GM19467 (cell line): ENCODE results near the gene ADCY7.

Experiments used
- ATAC-seq: cut with Tn5 transposase; IDR thresholded peaks from one replicate; pipeline ENCODE4 v1.9.1; 2021; ENCODE audit warnings: mild to moderate bottlenecking, moderate library complexity; ENCODE audit not compliant: unreplicated experiment

Gene ADCY7

DNA sequence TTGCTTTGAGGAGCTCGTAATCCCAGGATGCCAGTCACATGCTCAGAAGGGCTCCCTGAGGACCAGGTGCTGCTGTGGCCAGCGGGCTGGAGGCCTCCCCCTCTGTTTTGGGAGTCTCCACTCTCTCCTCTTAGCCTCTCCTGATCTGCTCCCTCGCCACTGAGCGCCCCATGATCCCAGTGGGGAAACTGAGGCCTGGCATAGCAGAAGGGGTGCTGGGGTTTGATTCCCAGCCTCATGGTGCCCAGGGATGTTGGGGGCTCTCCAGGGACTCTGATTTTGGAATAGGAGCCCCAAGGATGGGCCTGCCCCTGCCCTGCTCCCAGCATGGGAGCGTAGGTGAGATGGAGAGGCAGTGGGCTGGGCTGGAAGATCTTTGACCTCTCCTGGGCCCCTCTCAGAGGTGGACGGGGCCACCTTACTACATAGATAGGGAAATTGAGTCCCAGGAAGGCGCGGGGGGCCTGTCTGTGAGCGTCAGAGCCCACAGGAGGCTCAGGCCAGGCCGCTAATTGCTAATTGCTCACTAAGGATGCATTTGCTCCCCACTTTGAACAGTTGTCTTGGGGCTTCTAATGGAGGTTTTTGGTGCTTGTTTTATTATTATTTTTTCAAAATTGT is 525 bp upstream of the ADCY7 start:
- ATAC-seq, result no peak

DNA sequence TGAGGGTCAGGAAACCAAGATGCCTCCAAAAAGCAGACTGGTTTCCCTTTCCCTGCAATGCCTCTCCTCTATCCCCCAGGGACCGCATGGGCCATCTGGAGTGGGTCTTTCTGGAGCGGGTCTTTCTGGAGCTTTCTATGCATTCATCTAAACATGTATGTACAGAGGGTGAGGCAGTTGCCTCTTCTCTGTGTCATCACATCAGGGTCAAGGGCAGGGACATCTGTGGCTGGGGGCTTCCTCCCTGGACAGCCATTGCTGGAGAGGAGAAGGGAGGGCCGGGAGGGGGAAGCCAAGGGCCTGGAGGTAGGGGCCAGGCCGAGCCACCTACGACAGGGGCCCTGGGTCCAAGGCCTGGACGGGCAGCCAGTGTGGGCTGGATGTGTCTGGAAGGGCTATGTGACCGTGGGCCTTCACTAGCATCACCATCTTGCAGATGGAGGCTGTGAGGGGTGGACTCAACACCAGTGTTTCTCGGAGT is 840 bp downstream of the ADCY7 start:
- ATAC-seq, result no peak

DNA sequence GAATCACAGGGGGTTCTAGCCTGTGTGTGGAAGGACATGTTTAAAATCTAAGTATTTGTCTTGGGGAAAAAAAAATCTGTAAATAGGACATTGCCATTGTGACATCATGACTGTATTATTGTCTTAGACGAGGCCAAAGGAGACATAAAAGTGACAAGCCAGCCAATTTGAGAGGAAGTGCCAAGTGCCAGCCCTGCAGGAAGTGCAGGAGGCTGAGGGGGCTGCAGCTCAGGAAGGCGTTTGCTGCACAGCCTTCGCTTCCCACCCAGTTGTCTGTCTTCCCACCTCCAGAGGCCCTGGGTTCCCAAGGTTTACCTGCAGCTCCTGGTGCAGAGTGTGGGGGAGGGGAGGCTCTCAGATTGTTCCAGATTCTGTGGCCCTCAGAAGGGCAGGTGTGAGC is 1.3 kb downstream of the ADCY7 start:
- no peak for ATAC-seq

DNA sequence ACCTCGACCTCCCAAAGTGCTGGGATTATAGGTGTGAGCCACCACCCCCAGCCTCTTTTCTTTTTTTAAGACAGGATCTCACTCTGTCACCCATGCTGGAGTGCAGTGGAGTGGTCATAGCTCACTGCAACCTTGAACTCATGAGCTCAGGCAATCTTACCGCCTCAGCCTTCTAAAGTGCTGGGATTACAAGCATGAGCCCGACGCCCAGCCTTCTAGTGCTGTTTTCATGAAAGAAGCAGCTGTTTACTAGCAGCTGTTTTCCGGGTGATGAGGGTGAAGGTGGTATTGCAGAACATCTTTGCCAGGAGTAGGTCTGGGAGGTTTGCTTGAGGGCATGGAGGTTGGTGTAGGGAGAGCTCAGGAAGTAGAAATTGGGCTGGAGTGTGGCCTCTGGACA is 2.0 kb downstream of the ADCY7 start:
- ATAC-seq, result no peak

DNA sequence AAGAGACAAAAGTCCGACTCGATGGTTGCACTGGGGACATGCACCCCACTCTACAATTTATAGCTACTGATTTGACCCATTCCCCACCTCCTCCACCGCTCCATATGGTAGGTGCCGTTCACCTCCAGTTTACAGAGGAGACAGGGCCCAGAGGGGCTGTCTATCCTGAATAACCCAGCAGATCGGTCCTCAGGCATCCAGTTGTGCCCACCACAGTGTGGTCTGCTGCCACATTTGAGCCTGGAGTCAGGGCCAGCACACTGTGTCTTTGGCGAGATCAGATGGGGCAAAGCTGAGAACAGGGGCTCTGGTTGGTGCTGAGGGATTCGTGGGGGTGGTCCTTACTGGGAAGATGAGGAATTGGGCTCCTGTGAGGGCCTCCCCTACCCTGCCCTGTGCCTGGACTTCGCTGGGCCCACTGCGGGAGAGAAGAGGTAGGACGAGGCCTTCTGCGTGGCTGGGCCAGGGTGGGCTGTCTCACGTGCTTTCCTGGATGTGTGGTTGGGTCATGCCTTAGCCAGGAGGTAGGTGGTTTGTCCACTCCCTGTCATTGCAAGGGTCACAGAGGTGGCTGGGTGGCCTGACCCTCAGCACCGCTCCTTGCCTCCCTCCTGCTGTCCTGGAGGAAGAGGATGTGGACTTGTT is 2.8 kb downstream of the ADCY7 start:
- ATAC-seq, result no peak

DNA sequence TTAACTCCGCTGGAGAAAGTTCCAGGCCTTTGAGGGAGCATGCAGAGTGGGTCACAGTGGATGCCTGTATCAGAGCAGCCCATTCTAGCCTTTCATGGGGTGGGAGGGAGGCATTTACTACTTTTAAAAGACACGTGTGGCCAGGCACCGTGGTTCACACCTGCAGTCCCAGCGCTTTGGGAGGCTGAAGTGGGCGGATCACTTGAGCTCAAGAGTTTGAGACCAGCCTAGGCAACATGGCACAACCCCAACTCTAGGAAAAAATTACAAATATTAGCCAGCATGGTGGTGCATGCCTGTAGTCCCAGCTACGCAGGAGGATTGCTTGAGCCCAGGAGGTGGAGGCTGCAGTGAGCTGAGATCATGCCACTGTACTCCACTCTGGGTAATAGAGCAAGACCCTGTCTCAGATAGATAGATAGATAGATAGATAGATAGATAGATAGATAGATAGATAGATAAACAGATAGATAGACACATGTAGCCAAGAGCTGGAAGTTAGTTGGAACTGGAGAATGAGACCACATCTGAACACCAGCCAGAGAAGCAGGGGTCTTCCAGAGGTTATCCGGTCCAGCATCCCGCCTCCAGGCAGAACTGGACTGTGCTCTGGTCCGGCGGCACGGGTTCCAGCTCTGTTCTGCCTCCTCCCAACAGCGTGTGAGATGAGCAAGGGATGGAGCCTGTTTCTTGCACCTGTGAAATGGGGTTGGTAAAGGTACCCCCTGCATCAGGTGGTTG is 3.6 kb downstream of the ADCY7 start:
- ATAC-seq, result no peak

DNA sequence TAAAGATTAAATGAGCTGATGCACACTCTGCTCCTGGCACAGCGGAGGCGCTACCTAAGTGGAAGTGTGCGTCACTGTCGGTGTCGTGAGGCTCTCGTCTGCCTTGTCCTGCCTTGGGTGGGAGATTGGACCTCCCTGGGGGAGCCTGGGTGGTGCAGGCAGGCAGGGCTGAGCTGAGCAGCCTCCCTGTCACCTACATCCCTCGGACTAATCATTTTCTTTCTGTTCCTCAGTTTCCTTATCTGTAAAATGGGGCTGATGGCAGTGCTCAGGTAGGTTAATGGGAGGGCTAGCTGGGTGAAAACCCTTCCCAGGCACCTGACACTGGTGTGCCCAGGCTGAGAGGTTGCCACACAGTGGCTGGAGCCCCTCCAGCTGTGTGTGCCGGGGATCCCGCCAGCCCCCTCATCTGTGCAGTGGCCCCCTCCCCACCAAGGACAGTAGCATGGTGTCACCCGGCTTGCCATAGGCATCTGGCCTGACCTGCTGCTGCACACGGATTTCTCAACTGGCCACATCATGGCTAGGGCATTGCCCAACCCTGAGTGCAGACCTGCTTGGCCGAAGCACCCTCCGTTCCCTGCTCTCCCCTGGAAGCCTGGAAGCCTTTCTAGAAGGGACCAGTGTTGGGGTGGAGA is 4.3 kb downstream of the ADCY7 start:
- ATAC-seq, result no peak

DNA sequence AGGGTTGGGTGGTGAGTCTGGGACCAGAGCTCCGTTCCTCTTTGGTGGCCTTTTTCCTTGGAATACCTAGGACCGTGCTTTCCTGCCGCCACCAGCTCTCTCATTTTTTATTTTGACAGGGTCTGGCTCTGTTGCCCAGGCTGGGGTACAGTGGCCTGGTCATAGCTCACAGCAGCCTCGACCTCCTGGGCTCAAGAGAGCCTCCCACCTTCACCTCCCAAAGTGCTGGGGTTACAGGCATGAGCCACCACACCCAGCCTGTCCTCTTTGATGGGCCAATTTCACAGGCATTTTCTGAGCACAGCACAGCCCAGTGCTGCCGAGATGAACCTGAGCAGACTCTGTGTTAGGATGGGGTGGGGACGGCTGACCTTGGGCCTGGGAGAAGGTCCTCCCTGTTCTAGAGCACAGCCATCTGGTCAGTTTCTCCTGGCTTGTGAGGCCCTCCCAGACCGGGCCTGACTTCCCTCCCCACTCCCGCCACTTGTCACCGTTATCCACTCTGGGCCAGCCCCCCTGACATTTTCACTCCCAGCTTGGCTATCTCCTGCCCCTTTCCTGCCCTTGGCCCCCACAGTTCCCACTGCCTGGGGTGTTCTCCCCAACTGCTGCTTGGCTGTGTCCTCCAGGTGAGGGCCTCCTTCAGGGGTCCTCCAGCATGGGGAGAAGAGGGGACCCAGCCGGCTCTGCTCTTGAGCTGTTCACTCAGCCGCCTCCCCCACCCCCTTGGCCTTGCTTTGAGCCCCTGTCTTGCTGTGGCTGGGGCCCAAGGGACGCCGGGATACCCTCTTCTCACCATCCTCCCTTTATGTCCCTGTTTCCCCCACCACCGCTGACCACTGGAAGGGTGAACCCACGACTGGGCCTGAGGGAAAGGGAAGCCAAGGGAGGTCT is 5.0 kb downstream of the ADCY7 start:
- no peak for ATAC-seq

DNA sequence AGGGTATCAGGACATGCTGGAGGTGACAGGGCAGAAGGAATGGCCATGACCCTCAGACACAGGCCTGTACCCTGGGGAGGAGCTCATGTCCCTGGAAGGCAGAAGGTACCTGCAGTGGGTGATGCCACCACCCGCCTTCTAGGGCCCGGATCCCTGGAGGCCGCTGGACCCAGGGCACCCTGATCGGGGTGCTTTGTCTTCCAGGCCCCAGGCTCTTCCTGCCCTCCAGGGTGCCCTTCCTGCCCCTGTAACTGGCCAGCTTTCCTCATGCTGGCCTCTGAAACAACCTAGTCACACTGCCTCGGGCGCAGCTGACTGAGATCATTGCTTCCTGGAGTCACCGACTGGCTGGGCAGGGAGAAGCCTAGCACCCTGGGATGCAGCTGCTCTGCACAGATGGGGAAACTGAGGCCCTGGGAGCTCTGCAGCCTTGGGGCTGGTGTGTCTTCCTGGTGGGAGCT is 5.8 kb downstream of the ADCY7 start:
- no peak for ATAC-seq

DNA sequence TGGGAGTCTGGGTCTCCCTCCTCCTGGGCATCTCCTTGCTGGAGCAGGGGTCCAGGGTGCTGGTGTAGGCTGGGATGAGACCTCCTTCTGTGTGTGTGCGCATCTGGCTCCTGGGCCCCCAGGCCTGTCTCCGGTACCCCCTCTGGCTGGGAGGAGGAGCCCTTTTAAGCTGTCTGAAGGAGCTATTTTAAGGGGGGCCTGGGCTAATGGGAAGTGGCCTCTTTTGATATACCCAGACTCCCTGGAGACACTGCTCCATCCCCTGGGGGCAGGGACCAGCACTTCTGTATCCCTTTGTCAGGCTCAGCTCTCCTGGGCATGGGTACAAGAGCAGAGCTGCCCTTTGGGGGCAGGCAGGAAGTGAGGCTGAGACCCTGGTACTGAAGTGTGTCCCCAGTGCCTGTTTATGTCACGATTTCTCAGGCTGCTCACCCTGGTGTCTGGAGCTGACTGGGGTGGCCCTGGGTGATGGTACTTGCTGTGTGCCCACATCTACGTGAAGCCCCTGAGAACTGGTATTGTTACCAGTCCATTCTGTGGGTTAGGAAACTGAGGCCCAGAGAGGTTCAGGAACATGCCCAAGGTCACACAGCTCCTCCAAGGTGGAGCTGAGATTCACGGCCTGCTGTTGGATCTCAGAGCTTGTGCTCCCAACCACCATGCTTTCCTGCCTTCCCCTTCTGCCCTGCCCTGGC is 6.5 kb downstream of the ADCY7 start:
- ATAC-seq, result no peak

DNA sequence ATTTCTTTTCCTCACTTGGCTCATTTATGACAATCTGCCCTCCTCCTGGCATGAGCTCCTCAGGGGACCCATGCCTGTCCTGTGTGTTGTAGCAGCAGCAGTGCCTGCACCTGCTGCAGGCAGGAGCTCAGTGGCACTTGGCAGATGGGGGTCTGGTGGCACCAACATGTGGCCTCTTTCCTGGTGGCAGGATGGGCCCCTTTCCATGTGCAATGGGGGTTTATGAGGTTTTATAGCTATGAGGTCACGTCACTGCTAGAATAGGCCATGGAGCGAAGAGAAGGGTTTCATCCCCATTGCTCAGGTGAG is 7.0 kb downstream of the ADCY7 start:
- ATAC-seq, result no peak

DNA sequence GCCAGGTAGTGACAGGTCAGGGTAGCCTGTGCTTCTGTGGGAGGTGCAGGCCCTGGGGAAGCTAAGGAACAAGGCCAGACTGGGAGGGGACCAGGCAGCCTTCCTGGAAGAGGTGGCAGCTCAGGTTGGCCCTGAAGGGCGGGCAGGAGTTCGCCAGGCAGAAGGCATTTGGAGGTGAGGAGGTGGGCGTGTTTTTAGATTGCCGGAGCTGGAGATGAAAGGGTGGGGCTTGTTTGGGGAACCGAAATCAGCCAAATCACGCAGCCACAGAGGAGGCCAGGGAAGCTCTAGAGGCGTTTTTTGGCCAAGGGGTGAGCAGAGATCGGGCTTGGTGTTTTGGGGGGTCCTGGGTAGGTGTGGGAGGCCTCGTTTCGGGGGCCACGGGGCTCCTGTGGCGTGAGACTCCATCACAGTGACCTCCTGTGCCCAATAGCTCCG is 7.6 kb downstream of the ADCY7 start:
- peak; percentile 66 for ATAC-seq

DNA sequence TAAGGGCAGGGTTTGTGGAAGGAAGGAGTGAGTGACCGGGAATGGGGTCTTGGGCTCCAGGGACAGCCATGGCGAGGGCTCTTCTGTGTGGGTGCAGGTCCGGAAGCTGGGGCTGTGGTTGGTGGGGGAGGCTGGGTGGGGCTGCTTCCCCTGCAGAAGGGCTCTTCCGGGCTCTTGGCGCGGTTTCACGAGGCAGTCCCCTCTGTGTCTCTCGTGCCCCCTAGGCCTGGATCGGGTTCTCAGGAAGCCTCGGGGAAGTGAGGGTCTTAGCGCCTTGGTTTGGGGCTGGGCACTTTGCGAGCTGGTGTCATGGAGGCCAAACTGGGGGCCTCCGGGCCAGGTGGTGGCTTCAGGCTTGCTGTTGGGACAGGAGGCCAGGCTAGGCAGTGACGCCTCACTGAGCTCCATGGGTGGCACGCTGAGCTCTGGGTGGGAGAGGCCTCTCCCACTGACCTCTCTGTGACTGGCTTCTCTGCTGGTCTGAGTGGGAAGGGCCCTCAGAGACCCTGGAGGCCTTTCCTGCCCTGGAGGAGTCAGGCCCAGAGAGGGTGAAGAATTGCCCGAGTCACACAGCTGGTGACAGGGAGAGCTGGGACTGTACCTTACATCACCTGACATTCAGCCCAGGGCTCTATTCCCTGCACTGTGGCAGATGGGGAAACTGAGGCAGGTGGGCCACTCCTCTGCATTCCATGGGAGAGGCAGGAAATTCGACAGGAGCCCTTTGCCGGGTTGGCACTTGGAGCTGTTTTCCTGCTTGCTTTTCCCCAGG is 8.2 kb downstream of the ADCY7 start:
- peak; percentile 25 for ATAC-seq

DNA sequence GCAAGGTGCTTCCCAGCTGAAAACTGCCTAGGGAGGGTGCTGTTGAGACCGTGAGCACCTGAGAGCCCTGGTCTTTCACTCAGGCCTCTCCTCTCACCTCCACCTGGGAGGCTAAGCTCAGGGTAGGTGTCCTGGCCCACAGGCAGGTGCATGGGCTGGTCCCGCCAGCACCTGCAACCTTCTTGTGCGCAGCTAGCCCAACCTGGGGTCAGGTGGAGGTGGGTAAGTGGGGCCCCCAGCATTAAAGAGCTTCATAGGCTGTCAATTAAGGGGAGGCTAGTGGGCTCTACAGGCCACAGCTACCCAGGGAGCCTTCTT is 8.7 kb downstream of the ADCY7 start:
- ATAC-seq, result no peak

DNA sequence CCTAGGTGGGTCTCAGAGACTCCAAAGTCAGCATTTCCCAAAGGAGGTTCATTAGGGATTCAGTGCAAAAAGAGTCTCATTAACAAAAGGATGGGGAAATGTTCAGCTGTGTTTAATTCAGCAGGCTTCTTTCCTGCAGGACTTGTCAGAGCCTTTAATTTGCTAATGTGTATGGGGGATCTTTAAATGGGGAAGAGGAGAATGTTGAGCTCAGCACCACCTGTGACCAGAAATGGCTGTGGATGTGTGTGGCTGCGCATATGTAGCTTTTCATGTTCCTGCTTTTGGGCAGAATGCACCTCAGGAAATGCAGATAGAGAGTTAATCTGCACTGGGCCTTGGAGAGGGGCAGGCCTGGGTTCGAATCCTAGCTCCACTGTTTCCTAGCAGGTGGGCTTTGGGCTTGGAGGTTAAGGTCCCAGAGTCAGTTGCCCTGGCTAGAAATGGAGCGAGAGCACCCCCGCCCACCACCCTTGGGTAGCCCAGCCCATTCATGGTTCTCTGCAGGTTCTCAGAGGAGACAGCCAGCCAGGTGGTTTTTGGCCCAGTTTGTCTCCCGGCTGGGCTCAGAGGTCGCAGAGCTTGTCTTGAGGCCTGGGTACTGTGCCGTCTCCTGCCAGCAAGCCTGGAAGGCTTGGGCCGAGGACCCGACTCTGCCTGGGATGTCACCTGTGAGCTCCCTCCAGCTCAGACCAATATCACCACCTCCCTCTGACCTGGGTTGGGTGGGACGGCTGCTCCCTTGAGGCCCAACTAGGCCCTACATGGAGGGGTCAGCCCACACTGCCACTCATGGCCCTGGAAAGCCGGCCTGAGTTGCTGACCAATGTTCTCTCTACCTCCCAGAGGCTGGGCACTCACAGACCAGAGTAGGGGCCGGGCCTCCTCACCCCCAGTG is 9.3 kb downstream of the ADCY7 start:
- no peak for ATAC-seq

DNA sequence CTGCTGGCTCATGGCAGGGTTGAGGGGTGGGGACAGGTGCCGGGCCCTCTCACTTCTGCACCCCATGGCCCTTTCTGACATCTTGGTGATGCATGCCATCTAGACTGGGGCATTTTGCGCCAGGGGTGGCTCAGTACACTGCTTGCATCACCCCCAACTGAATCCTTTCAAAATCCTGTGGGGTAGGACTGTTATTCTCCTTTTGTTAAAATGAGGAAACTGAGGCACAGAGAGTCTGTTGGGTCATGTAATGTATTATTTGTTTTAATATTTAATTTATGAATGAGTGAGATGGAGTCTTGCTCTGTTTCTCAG is 9.9 kb downstream of the ADCY7 start:
- no peak for ATAC-seq

DNA sequence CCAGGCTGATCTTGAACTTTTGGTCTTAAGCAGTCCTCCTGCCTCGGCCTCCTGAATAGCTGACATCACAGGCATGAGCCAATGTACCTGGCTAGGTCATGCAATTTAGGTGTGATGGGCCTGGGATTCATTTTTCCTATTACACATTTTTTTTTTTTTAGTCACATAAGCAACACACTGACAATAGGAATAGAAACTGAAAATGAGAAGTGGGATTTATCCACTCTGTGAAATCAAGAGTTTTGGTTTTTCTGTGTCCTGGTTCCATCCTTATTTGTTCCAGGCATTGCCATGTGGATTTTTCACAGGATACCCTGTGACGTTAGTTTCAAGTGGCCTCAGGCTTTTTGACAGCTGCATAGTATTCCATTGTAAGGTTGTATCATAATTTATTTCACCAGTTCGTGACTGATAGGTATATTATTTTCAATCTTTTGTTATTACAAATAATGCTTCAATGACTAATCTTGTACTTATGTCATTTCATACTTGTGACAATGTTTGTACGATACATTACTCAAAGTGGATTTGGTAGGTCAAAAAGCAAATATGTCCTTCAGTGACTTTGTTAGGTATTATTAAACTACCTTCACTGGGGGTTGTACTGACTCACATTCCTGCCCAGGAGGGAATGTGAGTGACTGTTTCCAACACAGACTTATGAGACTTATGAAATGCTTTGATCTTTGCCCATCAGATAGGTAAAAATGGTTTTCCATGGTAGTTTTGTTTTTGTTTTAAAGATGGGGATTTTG is 10.6 kb downstream of the ADCY7 start:
- no peak for ATAC-seq

DNA sequence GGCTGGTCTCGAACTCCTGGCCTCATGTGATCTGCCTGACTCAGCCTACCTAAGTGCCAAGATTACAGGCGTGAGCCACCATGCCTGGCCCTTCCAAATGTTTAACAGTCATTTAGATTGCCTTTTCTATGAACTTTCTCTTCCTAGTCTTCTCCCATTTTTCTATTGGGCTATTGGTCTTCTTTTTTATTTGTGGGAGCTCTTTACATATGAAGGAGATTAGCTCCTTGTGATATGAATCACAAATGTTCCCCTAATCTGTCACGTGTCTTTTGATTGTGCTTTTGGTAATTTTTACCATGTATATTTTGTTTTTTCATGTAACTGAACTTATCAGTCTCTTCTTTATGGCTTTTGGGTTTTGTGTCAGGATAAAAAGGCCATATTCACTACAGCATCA is 11.9 kb downstream of the ADCY7 start:
- ATAC-seq, result no peak
